Hematopoietic multipotent progenitor cell treated with erythropoietin and hydrocortisone succinate and interleukin-3 and kit ligand, for 17 days (in vitro differentiated cells): ENCODE measurements around the gene CEP162.
"Not testable (repeated sequence)": the region's sequence is repeated elsewhere in the genome, so short reads cannot be mapped to it uniquely, and the experiment has no call there.

ENCODE experiments used
- DNase-seq: peaks from one replicate; pipeline ENCODE4 v3.0.0-alpha.2; 2015; ENCODE audit warnings: low spot score

CEP162 gene, protein sequence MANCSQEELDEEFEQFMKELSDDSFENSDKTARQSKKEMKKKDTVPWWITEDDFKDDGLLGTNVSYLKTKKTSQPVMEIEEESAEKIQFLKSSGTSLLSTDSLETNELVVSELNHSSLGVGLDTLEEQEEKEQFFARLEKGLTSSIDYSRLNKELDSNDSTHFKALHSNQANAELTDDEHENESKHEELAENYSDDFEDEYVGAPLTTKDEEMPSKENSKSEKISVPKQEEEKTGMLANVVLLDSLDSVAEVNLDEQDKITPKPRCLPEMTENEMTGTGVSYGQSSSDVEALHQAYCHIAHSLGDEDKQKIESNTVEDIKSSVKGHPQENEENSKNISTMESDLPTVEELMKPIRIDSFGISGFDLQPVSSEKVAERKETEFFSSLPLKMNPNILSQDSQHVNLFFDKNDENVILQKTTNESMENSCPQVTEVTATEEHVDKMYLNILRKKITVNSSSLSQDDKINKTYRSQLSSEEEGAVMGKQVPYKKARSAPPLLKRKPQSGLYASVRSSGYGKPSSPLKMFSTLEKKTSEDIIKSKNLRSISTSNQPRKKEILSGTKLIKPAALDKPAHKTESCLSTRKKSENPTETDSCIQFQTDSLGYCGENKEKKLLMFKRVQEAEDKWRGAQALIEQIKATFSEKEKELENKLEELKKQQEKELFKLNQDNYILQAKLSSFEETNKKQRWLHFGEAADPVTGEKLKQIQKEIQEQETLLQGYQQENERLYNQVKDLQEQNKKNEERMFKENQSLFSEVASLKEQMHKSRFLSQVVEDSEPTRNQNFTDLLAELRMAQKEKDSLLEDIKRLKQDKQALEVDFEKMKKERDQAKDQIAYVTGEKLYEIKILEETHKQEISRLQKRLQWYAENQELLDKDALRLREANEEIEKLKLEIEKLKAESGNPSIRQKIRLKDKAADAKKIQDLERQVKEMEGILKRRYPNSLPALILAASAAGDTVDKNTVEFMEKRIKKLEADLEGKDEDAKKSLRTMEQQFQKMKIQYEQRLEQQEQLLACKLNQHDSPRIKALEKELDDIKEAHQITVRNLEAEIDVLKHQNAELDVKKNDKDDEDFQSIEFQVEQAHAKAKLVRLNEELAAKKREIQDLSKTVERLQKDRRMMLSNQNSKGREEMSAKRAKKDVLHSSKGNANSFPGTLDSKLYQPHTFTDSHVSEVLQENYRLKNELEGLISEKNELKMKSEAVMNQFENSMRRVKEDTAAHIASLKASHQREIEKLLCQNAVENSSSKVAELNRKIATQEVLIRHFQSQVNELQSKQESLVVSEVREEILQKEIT (N-terminal part only)

DNA sequence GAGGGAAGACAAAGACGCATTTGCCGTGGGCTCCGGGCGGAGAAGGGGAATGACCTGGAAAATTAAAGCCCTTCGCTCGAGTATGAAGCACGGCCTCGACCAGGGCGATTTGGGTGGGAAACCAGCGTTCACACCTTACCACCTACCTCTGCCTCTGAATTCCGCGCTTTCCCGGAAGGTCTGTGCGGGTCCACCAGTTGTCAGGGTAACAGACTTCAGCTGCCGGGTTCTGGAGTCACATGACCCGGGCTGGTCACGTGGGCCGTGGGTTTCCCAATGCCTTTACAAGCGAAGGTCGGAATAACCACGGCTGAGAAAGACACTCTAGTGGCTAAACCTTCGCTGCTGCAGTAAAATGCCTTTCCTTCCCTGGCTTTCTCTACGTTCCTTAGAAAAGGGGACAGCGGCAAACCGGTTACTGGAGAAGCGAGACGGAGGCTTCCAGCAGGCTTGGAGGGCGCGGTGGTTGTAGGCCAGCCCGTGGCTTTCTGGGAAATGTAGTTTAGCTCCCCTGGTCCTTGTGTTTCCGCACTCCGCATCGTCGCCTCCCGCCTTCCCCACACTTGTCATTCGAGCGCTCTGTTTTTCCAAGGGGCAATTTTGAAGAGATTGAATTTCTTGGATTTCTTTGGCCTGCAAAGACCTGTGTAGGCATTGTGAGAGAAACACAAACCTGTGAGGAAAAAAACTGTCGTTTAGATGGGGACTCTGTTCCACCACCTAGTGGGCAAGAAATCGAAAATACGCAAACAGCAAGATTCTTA is at the start of gene CEP162:
Gene CEP162 (minus strand): TSS at position 210 of the 764 bp plus-strand sequence. CDS start 1,250 bp downstream, outside the sequence.
- DNase-seq = peak; percentile 92

DNA sequence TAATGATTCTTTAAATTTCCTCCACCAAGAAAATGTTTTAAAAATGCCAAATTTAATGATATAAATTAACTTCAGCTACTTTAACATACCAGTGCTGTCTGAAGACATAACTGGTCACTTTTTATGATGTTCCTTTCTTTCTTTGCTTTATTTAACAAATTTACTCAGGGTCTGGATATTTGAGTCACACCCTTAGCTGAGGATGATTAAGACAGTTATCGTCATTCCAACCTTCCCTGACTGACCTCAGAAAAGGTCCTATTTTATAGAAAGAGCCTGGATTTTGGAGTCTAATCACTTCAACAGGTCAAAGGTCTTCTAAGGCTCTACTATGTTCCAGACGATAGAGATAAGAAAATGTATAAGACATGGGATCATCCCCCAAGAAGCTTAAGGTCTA is 47.4 kb upstream of the CEP162 start:
- no peak for DNase-seq

DNA sequence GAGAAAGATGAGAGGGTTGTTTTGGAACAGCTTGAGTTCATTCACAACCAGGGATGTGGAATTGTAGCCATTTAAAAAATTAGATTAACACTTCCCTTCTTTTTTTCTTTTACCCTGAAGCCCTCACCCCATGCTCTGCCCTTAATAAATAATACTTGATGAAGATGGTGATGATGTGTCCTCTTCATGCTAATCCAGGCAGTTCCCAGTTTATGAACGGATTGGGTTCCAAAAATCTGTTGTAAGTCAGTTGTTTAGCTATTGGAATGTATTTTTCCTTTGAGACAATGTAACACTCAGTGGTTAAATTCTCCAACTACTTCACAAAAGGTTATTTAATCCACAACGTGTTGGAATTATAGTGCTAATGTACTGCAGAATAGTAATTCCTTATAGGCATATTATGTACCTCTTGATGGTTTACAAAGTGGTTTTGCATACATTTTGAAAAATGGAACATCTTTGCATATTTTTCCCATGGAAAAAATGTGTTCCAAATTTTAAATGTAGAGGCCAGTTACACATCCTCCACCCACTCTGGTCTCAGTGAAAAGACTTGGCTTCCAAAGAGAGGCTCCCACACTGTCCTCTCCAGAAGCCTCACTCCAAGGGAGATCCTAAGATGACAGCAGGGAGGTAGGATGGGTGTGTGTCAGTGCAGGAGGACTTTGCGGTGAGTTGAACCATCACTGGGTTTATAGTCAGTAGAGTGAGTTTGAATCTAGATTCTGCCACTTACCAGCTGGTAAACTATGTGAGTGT is 45.8 kb upstream of the CEP162 start:
- no peak for DNase-seq

DNA sequence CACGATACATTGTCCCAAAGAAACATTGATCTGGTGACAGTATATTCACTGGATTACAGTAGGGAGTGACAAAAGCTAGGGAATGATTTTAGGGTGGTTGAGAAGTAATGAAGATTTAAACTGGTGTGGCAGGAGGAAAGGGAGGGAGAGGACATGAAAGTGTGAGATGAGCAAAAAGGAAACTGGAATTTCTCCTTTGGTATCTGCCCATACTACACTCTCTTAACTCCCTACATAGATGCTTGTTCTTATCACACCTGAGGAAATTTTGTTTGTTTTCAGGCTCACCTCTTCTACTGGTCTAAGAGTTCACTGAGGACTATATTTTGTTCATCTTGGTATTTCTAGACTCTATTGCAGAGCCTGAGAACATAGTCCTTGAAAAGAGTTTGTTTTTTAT is 44.9 kb upstream of the CEP162 start:
- no peak for DNase-seq

DNA sequence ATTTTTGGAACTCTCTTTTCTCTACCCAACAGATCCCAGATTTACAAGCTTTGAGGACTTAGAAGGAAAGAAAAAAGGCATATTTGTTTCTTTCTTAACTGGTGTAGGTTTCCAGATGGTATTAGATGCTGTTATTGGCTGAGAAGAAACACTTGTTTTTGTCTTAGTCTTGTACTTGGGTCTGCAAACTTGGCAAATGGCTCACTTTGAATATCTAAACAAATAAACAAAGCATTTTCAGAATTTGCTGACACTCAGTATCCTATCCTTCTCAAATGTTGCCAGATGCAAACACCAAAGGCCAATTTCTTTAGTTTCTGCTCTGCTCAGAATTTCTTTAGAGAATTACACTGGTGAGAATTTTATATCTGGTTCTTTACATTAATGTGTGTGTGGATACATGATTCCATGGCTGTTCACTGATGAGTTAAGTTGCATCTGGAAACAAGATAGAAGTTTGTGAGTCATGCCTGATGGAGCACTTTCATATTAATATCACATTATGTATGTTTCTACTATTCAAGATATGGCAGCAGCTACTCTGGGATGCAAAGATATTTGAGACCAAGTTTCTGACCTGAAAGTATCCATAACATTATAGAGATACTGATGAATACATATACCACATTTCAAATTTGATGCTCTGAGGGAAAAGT is 43.7 kb upstream of the CEP162 start:
- DNase-seq = peak; percentile 12

DNA sequence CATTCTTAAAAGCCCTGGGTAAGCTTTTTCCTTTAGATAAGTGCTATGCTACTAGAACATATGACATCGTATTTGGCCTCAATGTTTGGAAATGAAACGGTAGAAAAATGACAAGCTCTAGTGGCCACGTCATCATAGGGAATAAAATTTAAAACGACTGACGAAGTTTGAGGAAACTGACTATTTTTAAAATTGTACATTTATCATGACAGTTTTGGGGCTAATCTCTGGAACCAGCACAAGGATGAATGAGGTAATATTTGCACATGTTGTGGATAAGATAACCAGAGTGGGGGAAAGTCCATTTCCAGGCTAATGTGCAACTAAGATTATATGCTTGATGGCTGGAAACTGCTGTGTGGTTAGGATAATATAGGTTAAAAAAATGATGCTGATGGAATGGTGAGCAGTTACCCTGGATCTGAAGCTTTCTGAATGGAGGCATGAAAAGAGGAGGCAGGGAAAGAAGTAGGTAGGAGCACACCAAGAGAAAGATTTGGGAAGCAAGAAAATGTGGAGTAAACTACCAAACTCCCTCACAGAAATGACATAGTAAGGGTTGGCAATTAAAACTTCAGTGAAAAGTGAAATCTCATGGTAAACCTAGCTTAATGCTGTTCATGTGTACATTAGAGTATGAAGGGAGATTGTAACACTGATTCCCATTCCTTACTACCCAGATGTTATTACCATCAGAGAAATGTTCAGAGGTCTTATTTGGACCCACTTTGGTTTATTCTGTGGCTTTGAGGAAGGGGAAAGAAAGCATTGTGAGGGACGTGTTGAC is 42.7 kb upstream of the CEP162 start:
- DNase-seq = peak; percentile 35

DNA sequence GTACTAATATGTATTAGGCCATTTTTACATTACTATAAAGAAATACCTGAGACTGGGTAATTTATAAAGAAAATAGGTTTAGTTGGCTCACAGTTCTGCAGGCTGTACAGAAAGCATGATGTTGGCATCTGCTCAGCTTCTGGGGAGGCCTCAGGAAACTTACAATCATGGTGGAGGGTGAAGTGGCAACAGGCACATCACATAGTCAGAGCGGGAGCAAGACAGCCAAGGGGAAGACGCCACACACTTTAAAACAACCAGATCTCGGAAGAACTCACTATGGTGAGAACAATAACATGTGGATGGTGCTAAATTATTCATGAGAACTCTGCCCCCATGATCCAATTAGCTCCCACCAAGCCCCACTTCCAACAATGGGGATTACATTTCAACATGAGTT is 41.3 kb upstream of the CEP162 start:
- no peak for DNase-seq

DNA sequence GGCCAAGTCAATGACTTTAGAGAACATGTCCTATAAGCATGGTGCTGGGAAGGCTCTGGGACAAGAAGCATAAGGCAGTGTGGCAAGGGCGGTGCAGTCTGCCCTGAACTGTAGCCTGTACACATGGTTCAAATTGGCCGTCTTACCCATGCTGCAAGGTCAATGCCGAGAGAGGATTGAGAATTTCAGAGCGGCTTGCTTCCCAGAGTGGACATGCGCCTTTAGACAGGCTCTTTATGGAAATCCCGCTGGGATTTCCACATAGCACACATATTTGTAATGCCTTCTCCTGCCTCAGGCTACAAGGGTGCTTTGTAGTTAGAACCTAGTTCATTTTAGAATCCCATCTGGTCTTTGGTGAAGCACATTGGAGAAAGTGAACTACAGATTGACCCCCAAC is 36.1 kb upstream of the CEP162 start:
- DNase-seq = no peak

DNA sequence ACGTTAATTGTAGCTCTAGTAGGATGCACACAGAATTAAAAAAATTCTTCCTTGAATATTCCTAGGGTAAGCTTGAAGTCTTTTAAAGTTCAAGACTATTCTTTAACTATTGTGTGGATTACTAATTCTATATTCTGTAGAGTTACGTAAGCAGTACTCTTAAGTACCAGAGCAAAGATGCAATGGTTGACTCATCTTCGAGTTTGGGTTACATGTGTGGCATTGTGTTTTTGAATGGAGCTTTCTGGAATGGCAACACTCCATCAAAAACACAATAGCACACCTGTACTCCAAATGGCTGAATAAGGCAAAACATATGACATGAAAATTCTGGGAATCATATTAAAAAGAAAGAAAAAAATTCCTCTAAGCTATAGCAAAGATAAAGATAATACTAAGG is 33.5 kb upstream of the CEP162 start:
- DNase-seq = no peak

DNA sequence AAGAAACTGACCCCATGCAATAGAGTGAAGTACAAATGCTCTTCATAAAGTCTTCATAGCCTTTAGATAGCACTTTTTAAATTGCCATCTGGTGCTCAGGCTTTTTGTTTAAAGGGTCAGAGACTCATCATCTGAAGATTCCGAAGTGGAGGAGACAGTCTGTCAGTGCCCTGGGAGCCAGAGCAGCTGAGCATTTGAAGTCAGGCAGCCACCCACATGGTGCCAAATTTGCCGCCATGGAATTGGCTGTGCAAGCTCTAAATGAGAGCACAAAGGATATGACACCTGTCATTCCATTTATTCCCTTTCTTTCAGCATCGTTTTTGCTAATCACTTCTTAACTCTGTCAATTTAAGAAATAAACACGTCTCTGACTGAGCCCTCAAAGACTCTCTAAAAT is 32.8 kb upstream of the CEP162 start:
- DNase-seq = no peak

DNA sequence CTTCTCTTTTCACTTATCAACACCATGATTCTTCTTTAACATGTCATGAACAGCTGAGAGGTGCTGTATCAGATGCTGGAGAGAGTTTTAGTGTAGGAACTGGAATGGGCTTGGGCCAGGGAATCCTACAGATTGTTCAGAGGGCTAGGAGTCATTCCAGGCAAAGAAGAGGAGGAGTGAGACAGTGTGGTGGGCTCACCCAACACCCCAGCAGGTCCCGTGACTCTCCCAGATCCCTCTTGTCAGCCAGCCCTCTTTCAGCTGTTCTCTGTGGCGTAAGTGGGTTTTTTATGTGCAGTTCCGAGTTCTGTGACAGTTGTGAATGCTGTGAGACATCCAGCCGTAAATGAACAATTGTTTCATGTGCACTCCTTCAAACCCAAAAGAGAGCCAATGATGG is 31.4 kb upstream of the CEP162 start:
- no peak for DNase-seq

DNA sequence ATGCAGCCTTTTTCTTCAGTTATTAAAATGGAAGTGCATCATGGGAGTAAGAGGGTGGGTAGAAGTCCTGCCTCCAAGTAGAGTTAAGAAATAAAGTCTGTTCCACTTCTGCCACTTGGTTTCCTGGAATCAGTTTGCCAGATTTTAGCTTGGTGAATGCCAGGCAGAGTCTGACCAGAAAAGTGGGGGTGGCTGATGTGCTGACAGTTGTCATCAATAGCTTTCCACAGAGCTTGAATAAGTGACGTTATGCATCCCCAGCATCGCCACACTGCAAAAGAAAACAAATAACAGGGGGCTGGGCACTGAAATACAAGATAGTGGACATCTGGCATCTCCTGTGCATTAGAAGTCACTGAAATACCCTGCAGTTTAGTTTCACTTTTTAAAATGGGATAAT is 30.8 kb upstream of the CEP162 start:
- DNase-seq = no peak

DNA sequence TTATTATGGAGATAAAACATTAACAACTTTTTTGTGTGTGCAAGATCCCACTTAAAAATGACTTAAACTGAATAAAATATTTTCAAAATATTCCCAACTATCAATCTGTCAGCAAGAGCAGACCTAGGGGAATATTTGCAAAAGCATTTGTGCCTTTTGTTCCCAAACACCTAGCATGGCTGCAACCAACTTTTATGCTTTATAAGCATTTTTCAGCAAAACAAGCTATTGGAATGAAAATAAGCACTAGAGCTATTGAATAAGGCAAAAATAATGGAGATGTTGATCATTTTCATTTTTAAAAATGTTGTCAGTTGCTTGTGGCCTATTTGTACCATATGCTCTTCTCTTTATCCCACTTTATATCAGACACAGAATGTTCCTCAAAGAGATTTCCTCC is 28.2 kb upstream of the CEP162 start:
- no peak for DNase-seq

DNA sequence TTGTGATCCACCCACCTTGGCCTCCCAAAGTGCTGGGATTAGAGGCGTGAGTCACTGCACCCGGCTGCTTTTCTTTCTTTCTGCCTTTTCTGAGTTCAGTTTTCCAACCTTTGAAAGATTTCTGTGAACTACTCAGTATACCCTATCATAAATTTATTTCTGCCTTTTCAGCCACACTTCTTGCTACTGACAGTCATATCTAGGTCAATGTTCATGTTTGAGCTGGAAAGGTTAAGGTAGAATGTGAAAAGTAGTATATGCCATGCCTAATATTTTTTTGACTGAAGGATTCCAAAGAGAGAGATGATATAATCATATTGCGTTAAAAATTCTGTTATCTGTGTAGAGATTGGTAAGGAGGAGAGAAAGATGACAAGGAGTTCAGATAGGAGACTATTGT is 25.9 kb upstream of the CEP162 start:
- DNase-seq = no peak

DNA sequence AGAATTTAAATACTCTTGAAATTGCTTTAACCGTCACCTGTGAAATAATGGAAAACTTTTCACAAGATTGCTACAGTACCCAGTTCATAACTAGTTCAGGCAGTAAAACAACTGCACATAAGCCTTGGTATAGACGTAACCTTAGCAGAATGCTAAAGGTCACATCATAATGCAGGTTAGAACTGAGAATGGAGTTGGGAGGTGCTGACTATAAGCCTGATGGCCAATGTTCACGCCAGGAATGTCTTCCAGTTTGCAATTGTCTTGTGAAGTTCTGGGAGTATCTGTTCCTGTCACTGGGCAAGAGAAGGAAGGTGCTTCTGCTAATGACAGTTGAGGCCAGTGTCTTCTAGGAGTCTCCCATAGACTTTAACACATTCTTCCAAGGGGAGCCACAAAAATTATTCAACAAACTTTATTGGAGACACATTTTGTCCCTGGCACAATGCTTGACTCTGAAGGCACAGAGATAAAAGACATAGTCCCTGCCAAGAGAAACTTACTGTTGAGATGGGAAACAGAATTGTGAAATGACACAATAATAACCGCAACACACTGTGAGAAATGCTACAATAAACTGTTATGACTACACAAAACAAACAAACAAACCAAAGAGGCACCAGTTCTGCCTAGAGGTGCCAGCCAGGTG is 24.6 kb upstream of the CEP162 start:
- DNase-seq = no peak

DNA sequence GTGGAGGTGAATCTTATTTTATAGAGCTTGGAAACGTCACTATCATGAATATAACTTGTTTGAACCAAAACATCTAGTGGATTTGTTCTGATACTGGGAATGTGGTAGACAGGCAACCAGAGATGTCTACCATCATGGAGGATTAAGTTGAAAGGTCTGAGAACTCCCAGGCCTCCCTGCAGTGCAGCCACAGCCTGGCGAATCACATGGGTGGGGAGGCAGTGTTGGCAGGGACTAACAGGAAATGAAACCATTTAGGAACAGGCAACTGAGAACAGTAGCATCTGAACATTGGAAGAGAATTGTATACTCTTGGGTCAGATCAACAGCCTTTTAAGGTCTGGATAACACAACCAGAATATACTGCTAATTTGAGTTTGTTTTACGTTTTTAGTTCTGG is 22.3 kb upstream of the CEP162 start:
- DNase-seq = no peak

DNA sequence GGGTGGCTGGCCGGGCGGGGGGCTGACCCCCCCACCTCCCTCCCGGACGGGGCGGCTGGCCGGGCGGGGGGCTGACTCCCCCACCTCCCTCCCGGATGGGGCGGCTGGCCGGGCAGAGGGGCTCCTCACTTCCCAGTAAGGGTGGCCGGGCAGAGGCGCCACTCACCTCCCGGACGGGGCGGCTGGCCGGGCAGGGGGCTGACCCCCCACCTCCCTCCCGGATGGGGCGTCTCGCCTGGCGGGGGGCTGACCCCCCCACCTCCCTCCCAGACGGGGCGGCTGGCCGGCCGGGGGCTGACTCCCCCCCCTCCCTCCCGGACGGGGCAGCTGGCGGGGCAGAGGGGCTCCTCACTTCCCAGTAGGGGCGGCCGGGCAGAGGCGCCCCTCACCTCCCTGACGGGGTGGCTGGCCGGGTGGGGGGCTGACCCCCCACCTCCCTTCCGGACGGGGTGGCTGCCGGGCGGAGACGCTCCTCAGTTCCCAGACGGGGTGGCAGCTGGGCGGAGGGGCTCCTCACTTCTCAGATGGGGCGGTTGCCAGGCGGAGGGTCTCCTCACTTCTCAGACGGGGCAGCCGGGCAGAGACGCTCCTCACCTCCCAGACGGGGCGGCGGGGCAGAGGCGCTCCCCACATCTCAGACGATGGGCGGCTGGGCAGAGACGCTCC is 17.1 kb upstream of the CEP162 start:
- not testable (repeated sequence) for DNase-seq

DNA sequence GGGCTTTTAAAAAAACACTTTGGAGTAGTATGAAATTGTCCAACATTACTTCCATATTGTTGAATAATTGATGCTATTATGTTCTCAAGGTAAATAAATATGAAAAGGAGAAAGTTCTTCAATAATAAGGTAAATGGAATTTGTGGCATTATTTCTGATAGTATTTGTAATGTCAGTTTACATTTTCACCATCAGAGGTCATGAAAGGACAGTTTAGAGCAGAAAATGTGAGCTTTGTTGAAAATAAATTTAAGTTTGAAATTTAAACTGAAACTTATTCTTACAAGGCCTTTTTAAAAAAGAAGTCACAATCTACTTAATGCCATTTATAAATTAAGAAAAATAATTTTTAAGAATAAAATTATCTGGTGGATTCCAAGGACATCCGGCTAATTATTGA is 15.8 kb upstream of the CEP162 start:
- DNase-seq = no peak
